ENCODE results near the gene EDC4. TPM values are rescaled to one million over a fixed set of nuclear protein-coding genes. Genes with fewer than 3 reads are reported as not detected.

The EDC4 gene
- total RNA-seq, 1 experiment from 2014 or later = 106 TPM

GRCh38 chr16:67893743-67894399 is 21.0 kb downstream of the EDC4 start:
- no peak overlapping the region for H3K23ac ChIP-seq (ENCODE audit: insufficient read length, low read depth, low read length)
- peak overlapping the region; percentile 75 for H3K4me2 ChIP-seq (ENCODE audit: insufficient read depth, insufficient read length, low read length)
- H3K9me3 ChIP-seq (ENCODE audit: control insufficient read depth, low read depth, low read length) = no peaks in the 10 kb centered on the region
- no peaks in the 10 kb centered on the region for H3K36me3 Mint-ChIP-seq (ENCODE audit: insufficient read depth in 1 of 3, low read depth in 3 of 3)
- H2BK120ac ChIP-seq (ENCODE audit: low read depth, low read length, poor library complexity, severe bottlenecking) = no peak overlapping the region
- no peak overlapping the region for H3T11ph ChIP-seq (ENCODE audit: low read length)
- no peaks in the 10 kb centered on the region for H3K27me3 ChIP-seq (ENCODE audit: insufficient read depth, low read length)
- TF ChIP-seq CTCF (conservative IDR thresholded peaks at IDR 0.05) = no peak
- peaks cover 15 to 16% of the 10 kb centered on the region in 2 experiments for H3K4me1 Mint-ChIP-seq
- no peak overlapping the region for H2BK15ac ChIP-seq (ENCODE audit: low read depth, low read length)
- no peak for DNase-seq
- no peaks in the 10 kb centered on the region for H3K27me3 Mint-ChIP-seq (ENCODE audit: low read depth)
- peaks cover 8% of the 10 kb centered on the region; the same call in 1 of the 2 replicates for H3K79me2 ChIP-seq (ENCODE audit: insufficient read depth, low read length)
- H3K9me3 Mint-ChIP-seq = no peaks in the 10 kb centered on the region
- H4K91ac ChIP-seq (ENCODE audit: insufficient read length, low read depth, low read length) = peak overlapping the region; percentile 11
- H4K8ac ChIP-seq (replicated peaks; ENCODE audit: insufficient read length, low read depth, low read length) = no peak overlapping the region
- H2BK20ac ChIP-seq (ENCODE audit: low read depth, low read length, poor library complexity, severe bottlenecking) = no peak overlapping the region
- peak overlapping the region; percentile 95 to 98 for H3K4me3 Mint-ChIP-seq
- WGBS (ENCODE audit: extremely low coverage, insufficient read length, low lambda C conversion rate) = no CpG with 5 or more reads among the region's 14 CpGs
- H3K4me1 ChIP-seq (ENCODE audit: insufficient read depth, low read length) = no peaks in the 10 kb centered on the region
- H3K27ac ChIP-seq (ENCODE audit: insufficient read length, low read depth, low read length) = no peak overlapping the region
- H4K5ac ChIP-seq (ENCODE audit: insufficient read length, low read depth, low read length) = no peak overlapping the region
- H2AFZ ChIP-seq (ENCODE audit: low read length) = no peak overlapping the region
- H3K79me1 ChIP-seq (ENCODE audit: insufficient read depth, low read depth, low read length, poor library complexity, severe bottlenecking) = peaks cover 7% of the 10 kb centered on the region
- no peak overlapping the region for H2AK5ac ChIP-seq (ENCODE audit: insufficient read length, low read length)
- H2BK5ac ChIP-seq (ENCODE audit: insufficient read length, low read length) = no peak overlapping the region
- H3K9ac ChIP-seq (ENCODE audit: extremely low read depth, insufficient read length, low read length) = peak overlapping the region; percentile 89
- no peak overlapping the region for H3K56ac ChIP-seq (ENCODE audit: insufficient read length, low read depth, low read length)
- H4K20me1 ChIP-seq (ENCODE audit: control insufficient read depth, insufficient read depth, insufficient read length) = no peaks in the 10 kb centered on the region
- peak overlapping the region; percentile 59 for H3K18ac ChIP-seq (ENCODE audit: insufficient read length, low read depth, low read length)
- H2BK12ac ChIP-seq (ENCODE audit: insufficient read length, low read depth, low read length) = no peak overlapping the region
- peak overlapping the region; percentile 89 to 98 (median 95); a peak in 6 of 7 replicates for H3K27ac Mint-ChIP-seq
- peak overlapping the region; percentile 86 for H3K14ac ChIP-seq (ENCODE audit: insufficient read depth, low read length)
- no peak overlapping the region for H3K4ac ChIP-seq (ENCODE audit: low read depth, low read length)
- peaks cover 6% of the 10 kb centered on the region for H3K23me2 ChIP-seq (ENCODE audit: insufficient read length, low read depth, low read length, poor library complexity, severe bottlenecking)

Data from H9 (cell line).